HG03571 (cell line): Measurements from ENCODE around the gene LIN54.
"Not testable (repeated sequence)": the region's sequence is repeated elsewhere in the genome, so short reads cannot be mapped to it uniquely, and the experiment has no call there.

Experiments used
- ATAC-seq: cut with Tn5 transposase; IDR thresholded peaks from one replicate; pipeline ENCODE4 v1.9.1; 2021; ENCODE audit not compliant: unreplicated experiment

Gene LIN54

GRCh38 chr4:83012687-83013419, 2.2 kb upstream of the LIN54 start:
- peak; percentile 84 for ATAC-seq

- ATAC-seq = peak; percentile 4
These were observed 1.6 kb upstream of the LIN54 start for GRCh38 chr4:83012200-83012686.

- no peak for ATAC-seq
These were observed 1.1 kb upstream of the LIN54 start for GRCh38 chr4:83011689-83012199.

- no peak for ATAC-seq
These were observed 507 bp downstream of the LIN54 start for GRCh38 chr4:83010111-83010521.

- ATAC-seq = no peak
These were observed 1.1 kb downstream of the LIN54 start for GRCh38 chr4:83009529-83009928.

GRCh38 chr4:83003044-83003791, 7.4 kb downstream of the LIN54 start:
- not testable (repeated sequence) for ATAC-seq

- no peak for ATAC-seq
These were observed 8.3 kb downstream of the LIN54 start for GRCh38 chr4:83002329-83002728.

- ATAC-seq = no peak
These were observed 11.7 kb downstream of the LIN54 start for GRCh38 chr4:82998898-82999297.

GRCh38 chr4:82994834-82995233, 15.8 kb downstream of the LIN54 start:
- no peak for ATAC-seq

- ATAC-seq = peak; percentile 82
These were observed 20.8 kb downstream of the LIN54 start for GRCh38 chr4:82989575-82990429.

GRCh38 chr4:82988323-82988832, 22.2 kb downstream of the LIN54 start:
- ATAC-seq = no peak

- ATAC-seq = not testable (repeated sequence)
These were observed 23.1 kb downstream of the LIN54 start for GRCh38 chr4:82987519-82987918.

- no peak for ATAC-seq
These were observed 26.2 kb downstream of the LIN54 start for GRCh38 chr4:82984459-82984858.

GRCh38 chr4:82983444-82983843, 27.2 kb downstream of the LIN54 start:
- ATAC-seq = no peak

- ATAC-seq = no peak
These were observed 29.5 kb downstream of the LIN54 start for GRCh38 chr4:82981138-82981537.

GRCh38 chr4:82975792-82976191, 34.8 kb downstream of the LIN54 start:
- no peak for ATAC-seq

- ATAC-seq = no peak
These were observed 41.2 kb downstream of the LIN54 start for GRCh38 chr4:82969414-82969813.

GRCh38 chr4:82968972-82969371, 41.7 kb downstream of the LIN54 start:
- no peak for ATAC-seq

- ATAC-seq = no peak
These were observed 44.9 kb downstream of the LIN54 start for GRCh38 chr4:82965763-82966162.

- no peak for ATAC-seq
These were observed 53.6 kb downstream of the LIN54 start for GRCh38 chr4:82957045-82957444.

GRCh38 chr4:82954212-82954611, 56.4 kb downstream of the LIN54 start:
- ATAC-seq = no peak
